ENCODE measurements around the gene TPM4. TPM values are rescaled to one million over a fixed set of nuclear protein-coding genes. Genes with fewer than 3 reads are reported as not detected.

Gene TPM4
- total and polyA plus RNA-seq, 2 donors (not counting 1 experiment from before 2014, with no cell fraction given), result 65.4 to 127 TPM

GRCh38 chr19:16040642-16041041, 35.7 kb upstream of the TPM4 start:
- Histone ChIP-seq H3K4me3 (ENCODE audit: control extremely low read depth in 1 of 5, extremely low read depth in 1 of 5, insufficient read depth in 1 of 5, low read depth in 2 of 5, low read length in 4 of 5) (no peak overlapping the region), H3K4me2 (replicated peaks; ENCODE audit: low read depth, low read length, poor library complexity, severe bottlenecking) (no peak overlapping the region), H3K9ac (ENCODE audit: low read length) (no peak overlapping the region), H4K20me1 (ENCODE audit: control insufficient read depth, insufficient read depth, low read length, poor library complexity, severe bottlenecking) (no peaks in the 10 kb centered on the region), H3K9me3 (ENCODE audit: control extremely low read depth in 1 of 3, control insufficient read depth in 2 of 3, insufficient read depth in 1 of 3, low read length in 2 of 3) (no peaks in the 10 kb centered on the region), H2AFZ (ENCODE audit: insufficient read depth, low read depth, low read length, poor library complexity, severe bottlenecking) (no peak overlapping the region), H3K79me2 (ENCODE audit: control insufficient read depth, insufficient read depth, low read length) (no peaks in the 10 kb centered on the region), H3K4me1 (ENCODE audit: control insufficient read depth in 2 of 2, insufficient read depth in 2 of 2, low read length in 2 of 2) (peaks cover 7 to 8% of the 10 kb centered on the region in 2 donors), H3K27ac (ENCODE audit: low read length in 2 of 2) (no peak overlapping the region), H3K27me3 (replicated peaks in 1 of 4; ENCODE audit: control extremely low read depth in 1 of 4, control insufficient read depth in 3 of 4, insufficient read depth in 4 of 4, low read length in 3 of 4) (peaks cover 0 to 4% (median 0%) of the 10 kb centered on the region in 4 experiments), H3K36me3 (replicated peaks in 1 of 2; ENCODE audit: control extremely low read depth in 1 of 2, control insufficient read depth in 1 of 2, extremely low read depth in 1 of 2, insufficient read depth in 2 of 2, low read length in 1 of 2) (no peaks in the 10 kb centered on the region)
- WGBS (ENCODE audit: insufficient coverage), result 60% methylated on average over 3 of the region's 6 CpGs
- no peak overlapping the region for H3K4me3 Mint-ChIP-seq
- POLR2A ChIA-PET, result interaction anchor here (0.7 to 0.8 kb wide), 2 partner anchors 129 to 145 kb away, joined by 3 to 8 read pairs; partner anchors contain the start of gene FAM32A
- TF ChIP-seq CTCF (IDR thresholded peaks at IDR 0.05), result no peak
- no peak for TF ChIP-seq EZH2 (IDR thresholded peaks at IDR 0.05; ENCODE audit: borderline replicate concordance, insufficient read depth, low read depth, low read length, poor library complexity, severe bottlenecking)
- CTCF ChIA-PET, result interaction anchor here (0.6 to 4.3 kb wide), 15 partner anchors 13 to 377 kb away, joined by 3 to 47 read pairs (median 8); partner anchors contain the start of genes AP1M1, FAM32A and HSH2D
- no peak for DNase-seq
- no peak for ATAC-seq (ENCODE audit: low read depth)
- H3K4me1 Mint-ChIP-seq, result peaks cover 10% of the 10 kb centered on the region
- H3K27me3 Mint-ChIP-seq, result no peaks in the 10 kb centered on the region
- H3K9me3 Mint-ChIP-seq (ENCODE audit: insufficient read depth), result no peaks in the 10 kb centered on the region
- intact Hi-C loops (cut with micrococcal nuclease), result loop anchor here (1.0 kb wide), 4 partner anchors 71 to 377 kb away; partner anchors contain the start of gene RAB8A
- H3K27ac Mint-ChIP-seq, result no peak overlapping the region

GRCh38 chr19:16041299-16041990, 34.9 kb upstream of the TPM4 start:
- no peaks in the 10 kb centered on the region for H4K20me1 ChIP-seq (ENCODE audit: control insufficient read depth, insufficient read depth, low read length, poor library complexity, severe bottlenecking)
- H3K27ac ChIP-seq (ENCODE audit: low read length in 2 of 2), result no peak overlapping the region
- 20% methylated on average over 21 of the region's 26 CpGs for WGBS (ENCODE audit: insufficient coverage)
- intact Hi-C loops (cut with micrococcal nuclease), result loop anchor here (1.0 kb wide), 4 partner anchors 70 to 376 kb away; partner anchors contain the start of gene RAB8A
- POLR2A ChIA-PET, result interaction anchor here (0.6 to 0.9 kb wide), 5 partner anchors 18 to 1498 kb away, joined by 3 to 10 read pairs (median 7); no protein-coding TSS in a partner anchor
- DNase-seq, result peak; percentile 80
- Mint-ChIP-seq H3K4me1 (peaks cover 10% of the 10 kb centered on the region), H3K27me3 (no peaks in the 10 kb centered on the region), H3K4me3 (no peak overlapping the region), H3K9me3 (ENCODE audit: insufficient read depth) (no peaks in the 10 kb centered on the region), H3K27ac (no peak overlapping the region)
- no peaks in the 10 kb centered on the region for H3K79me2 ChIP-seq (ENCODE audit: control insufficient read depth, insufficient read depth, low read length)
- CTCF ChIA-PET, result interaction anchor here (0.7 to 4.3 kb wide), 38 partner anchors 12 to 637 kb away, joined by 3 to 47 read pairs (median 4); partner anchors contain the start of genes AP1M1, FAM32A, HSH2D and RAB8A
- H3K4me1 ChIP-seq (ENCODE audit: control insufficient read depth in 2 of 2, insufficient read depth in 2 of 2, low read length in 2 of 2), result peaks cover 7 to 8% of the 10 kb centered on the region in 2 donors
- peak overlapping the region; percentile 65 for H3K4me2 ChIP-seq (replicated peaks; ENCODE audit: low read depth, low read length, poor library complexity, severe bottlenecking)
- ATAC-seq (ENCODE audit: low read depth), result peak; percentile 86
- peaks cover 0 to 4% (median 0%) of the 10 kb centered on the region in 4 experiments for H3K27me3 ChIP-seq (replicated peaks in 1 of 4; ENCODE audit: control extremely low read depth in 1 of 4, control insufficient read depth in 3 of 4, insufficient read depth in 4 of 4, low read length in 3 of 4)
- TF ChIP-seq CTCF (IDR thresholded peaks at IDR 0.05), result peak; percentile 95
- TF ChIP-seq EZH2 (IDR thresholded peaks at IDR 0.05; ENCODE audit: borderline replicate concordance, insufficient read depth, low read depth, low read length, poor library complexity, severe bottlenecking), result no peak
- peak overlapping the region; percentile 53 for H2AFZ ChIP-seq (ENCODE audit: insufficient read depth, low read depth, low read length, poor library complexity, severe bottlenecking)
- no peak overlapping the region for H3K9ac ChIP-seq (ENCODE audit: low read length)
- H3K4me3 ChIP-seq (ENCODE audit: control extremely low read depth in 1 of 5, extremely low read depth in 1 of 5, insufficient read depth in 1 of 5, low read depth in 2 of 5, low read length in 4 of 5), result no peak overlapping the region
- H3K36me3 ChIP-seq (replicated peaks in 1 of 2; ENCODE audit: control extremely low read depth in 1 of 2, control insufficient read depth in 1 of 2, extremely low read depth in 1 of 2, insufficient read depth in 2 of 2, low read length in 1 of 2), result no peaks in the 10 kb centered on the region
- no peaks in the 10 kb centered on the region for H3K9me3 ChIP-seq (ENCODE audit: control extremely low read depth in 1 of 3, control insufficient read depth in 2 of 3, insufficient read depth in 1 of 3, low read length in 2 of 3)
